CD4-positive, alpha-beta T cell treated with Interleukin-6 at 100 ng/mL for 8 hours (primary cell): Measurements from ENCODE around the gene RCBTB2.

Experiments
- DNase-seq: peaks from one replicate; pipeline ENCODE4 v3.0.0-alpha.2; 2020; ENCODE audit warnings: mixed read lengths, low spot score

Gene RCBTB2

DNA sequence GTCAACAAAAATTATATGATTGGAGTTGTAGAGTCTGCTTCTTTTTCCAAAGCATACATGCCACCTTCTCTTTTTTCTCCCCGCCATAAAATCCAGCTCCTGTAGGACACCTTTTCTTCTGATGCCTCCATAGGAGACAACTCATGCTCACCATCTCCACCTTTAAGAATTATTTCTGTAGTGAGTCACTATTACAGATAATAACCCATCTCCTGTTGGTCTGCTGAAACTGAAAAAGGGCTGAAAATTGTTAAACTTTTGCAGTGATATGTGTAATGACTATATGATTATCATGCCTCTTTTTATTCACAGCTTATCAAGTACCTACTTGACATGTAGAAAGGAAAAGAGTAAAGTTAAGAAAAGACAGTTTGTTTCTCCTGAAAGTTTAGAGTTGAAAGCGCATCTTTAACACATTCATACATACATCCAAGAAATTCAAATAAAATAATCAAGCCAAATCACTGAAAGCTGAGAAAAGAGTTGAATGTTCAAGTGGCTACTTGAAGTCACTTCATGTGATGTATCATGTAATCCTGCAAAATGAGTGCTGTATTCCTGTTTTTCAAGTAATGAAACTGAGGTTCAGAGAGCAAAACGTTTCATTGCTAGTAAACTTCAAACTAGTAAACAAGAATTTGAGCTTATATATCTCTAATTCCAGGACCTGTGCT lies 84.5 kb downstream of the RCBTB2 start:
- no peak for DNase-seq

DNA sequence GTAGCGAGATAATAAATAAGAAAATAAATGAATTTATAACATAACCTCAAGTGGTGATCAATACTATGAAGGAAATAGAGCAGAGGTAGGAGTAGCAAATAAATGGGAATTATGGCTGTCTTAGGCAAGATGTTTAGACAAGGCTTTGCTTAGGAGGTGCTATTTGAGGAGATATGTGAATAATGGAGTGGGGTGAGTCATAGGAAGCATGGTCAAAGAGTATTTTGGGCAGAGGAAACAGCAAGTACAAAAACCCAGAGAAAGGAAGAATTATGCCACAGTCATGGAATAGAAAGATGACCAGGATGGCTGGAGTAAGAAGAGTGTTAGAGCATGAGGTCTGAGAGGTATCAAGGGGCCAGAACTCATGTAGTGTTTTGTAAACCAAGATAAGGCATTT lies 86.4 kb downstream of the RCBTB2 start:
- DNase-seq, result no peak

- DNase-seq, result no peak
Observed at GRCh38 chr13:48443442-48444208, 89.3 kb downstream of the RCBTB2 start.
